ENCODE data around the gene CMPK2. TPM values are rescaled to one million over a fixed set of nuclear protein-coding genes. Genes with fewer than 3 reads are reported as not detected.

Gene CMPK2
- total and polyA plus RNA-seq, 2 donors from 2014 or later, result 2.8 to 4.5 TPM

DNA sequence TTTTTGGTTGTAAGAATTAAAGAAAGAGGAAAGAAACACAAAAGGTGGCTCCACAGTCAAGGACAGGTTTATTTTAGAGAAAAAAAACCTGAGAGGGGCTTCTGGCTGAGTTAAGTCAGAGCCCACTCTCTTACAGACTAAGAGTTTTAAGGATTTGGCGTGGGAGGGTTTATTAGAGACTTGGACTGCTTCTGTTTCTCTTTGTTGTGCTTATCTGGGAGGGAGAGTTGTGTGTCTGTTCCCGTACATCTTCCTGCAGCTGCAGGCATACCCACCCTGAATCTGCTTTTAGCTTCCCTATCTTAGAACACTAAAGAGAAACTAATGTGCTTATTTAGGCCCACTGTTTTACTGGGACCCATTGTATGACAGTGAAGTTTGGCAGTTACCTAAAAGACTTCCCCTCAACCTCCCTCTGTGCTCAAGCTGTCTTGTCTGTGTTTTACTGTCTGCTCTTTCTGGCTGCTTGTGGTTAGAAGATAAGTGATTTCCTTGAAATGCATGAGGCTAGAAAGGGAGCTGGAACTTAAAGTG, 14.6 kb upstream of the CMPK2 start:
- no peak for DNase-seq
- Histone ChIP-seq H3K27ac (ENCODE audit: low read depth in 2 of 2, low read length in 2 of 2) (no peak overlapping the region), H3K4me1 (ENCODE audit: control insufficient read depth in 2 of 3, insufficient read depth in 2 of 3, low read depth in 1 of 3, low read length in 3 of 3) (peaks cover 0 to 4% (median 0%) of the 10 kb centered on the region in 3 donors), H3K9me3 (ENCODE audit: control insufficient read depth in 2 of 3, insufficient read depth in 1 of 3, low read length in 3 of 3) (no peaks in the 10 kb centered on the region), H3K9ac (ENCODE audit: low read length in 3 of 3) (no peak overlapping the region), H3K36me3 (ENCODE audit: control insufficient read depth in 2 of 3, insufficient read depth in 3 of 3, low read length in 3 of 3) (no peaks in the 10 kb centered on the region), H3K4me3 (ENCODE audit: low read length in 3 of 3) (no peak overlapping the region), H3K27me3 (ENCODE audit: control insufficient read depth, insufficient read depth, low read length) (no peaks in the 10 kb centered on the region)
- no peak for FAIRE-seq
- no peak for TF ChIP-seq CTCF (IDR thresholded peaks at IDR 0.05; ENCODE audit: borderline replicate concordance, extremely low read depth, insufficient read depth)
- intact Hi-C loops (cut with DNase I), result no loop called here

- intact Hi-C loops (cut with DNase I), result no loop called here
- no peak overlapping the region for H3K4me3 ChIP-seq (ENCODE audit: low read length in 3 of 3)
- H3K9ac ChIP-seq (ENCODE audit: low read length in 3 of 3), result no peak overlapping the region
- DNase-seq (no peak), FAIRE-seq (no peak)
- no peak overlapping the region for H3K27ac ChIP-seq (ENCODE audit: low read depth in 2 of 2, low read length in 2 of 2)
- no peaks in the 10 kb centered on the region for H3K27me3 ChIP-seq (ENCODE audit: control insufficient read depth, insufficient read depth, low read length)
- TF ChIP-seq CTCF (IDR thresholded peaks at IDR 0.05; ENCODE audit: borderline replicate concordance, extremely low read depth, insufficient read depth), result no peak
- H3K36me3 ChIP-seq (ENCODE audit: control insufficient read depth in 2 of 3, insufficient read depth in 3 of 3, low read length in 3 of 3), result no peaks in the 10 kb centered on the region
- H3K4me1 ChIP-seq (ENCODE audit: control insufficient read depth in 2 of 3, insufficient read depth in 2 of 3, low read depth in 1 of 3, low read length in 3 of 3), result peaks cover 0 to 4% (median 0%) of the 10 kb centered on the region in 3 donors
- no peaks in the 10 kb centered on the region for H3K9me3 ChIP-seq (ENCODE audit: control insufficient read depth in 2 of 3, insufficient read depth in 1 of 3, low read length in 3 of 3)
Measured at GRCh38 chr2:6879011-6879410, 13.3 kb upstream of the CMPK2 start.

GRCh38 chr2:6878549-6878948, 12.8 kb upstream of the CMPK2 start:
- H3K36me3 ChIP-seq (ENCODE audit: control insufficient read depth in 2 of 3, insufficient read depth in 3 of 3, low read length in 3 of 3), result no peaks in the 10 kb centered on the region
- no peak for DNase-seq
- H3K9ac ChIP-seq (ENCODE audit: low read length in 3 of 3), result no peak overlapping the region
- H3K27me3 ChIP-seq (ENCODE audit: control insufficient read depth, insufficient read depth, low read length), result no peaks in the 10 kb centered on the region
- intact Hi-C loops (cut with DNase I), result no loop called here
- no peak overlapping the region for H3K4me3 ChIP-seq (ENCODE audit: low read length in 3 of 3)
- no peak for TF ChIP-seq CTCF (IDR thresholded peaks at IDR 0.05; ENCODE audit: borderline replicate concordance, extremely low read depth, insufficient read depth)
- H3K27ac ChIP-seq (ENCODE audit: low read depth in 2 of 2, low read length in 2 of 2), result no peak overlapping the region
- H3K9me3 ChIP-seq (ENCODE audit: control insufficient read depth in 2 of 3, insufficient read depth in 1 of 3, low read length in 3 of 3), result no peaks in the 10 kb centered on the region
- FAIRE-seq, result no peak
- H3K4me1 ChIP-seq (ENCODE audit: control insufficient read depth in 2 of 3, insufficient read depth in 2 of 3, low read depth in 1 of 3, low read length in 3 of 3), result peaks cover 0 to 4% (median 0%) of the 10 kb centered on the region in 3 donors

Measured in kidney (tissue), 14 donors.